22Rv1 (cell line): Measurements from ENCODE around the gene TTC31.

Experiments used
- H3K27ac ChIP-seq: fragments of 450-650 bp; 2 replicates; pipeline ENCODE4 v1.5.1; 2017
- ZFX ChIP-seq: fragments of 450-650 bp; IDR thresholded peaks from 2 replicates; pipeline ENCODE4 v1.6.1; 2017; ENCODE audit warnings: antibody characterized with exemption, borderline replicate concordance
- TF ChIP-seq, protein P1 (sequence below): fragments of 450-650 bp; IDR thresholded peaks from 2 replicates; pipeline ENCODE4 v1.5.1; 2017; ENCODE audit warnings: mild to moderate bottlenecking

Gene TTC31

DNA sequence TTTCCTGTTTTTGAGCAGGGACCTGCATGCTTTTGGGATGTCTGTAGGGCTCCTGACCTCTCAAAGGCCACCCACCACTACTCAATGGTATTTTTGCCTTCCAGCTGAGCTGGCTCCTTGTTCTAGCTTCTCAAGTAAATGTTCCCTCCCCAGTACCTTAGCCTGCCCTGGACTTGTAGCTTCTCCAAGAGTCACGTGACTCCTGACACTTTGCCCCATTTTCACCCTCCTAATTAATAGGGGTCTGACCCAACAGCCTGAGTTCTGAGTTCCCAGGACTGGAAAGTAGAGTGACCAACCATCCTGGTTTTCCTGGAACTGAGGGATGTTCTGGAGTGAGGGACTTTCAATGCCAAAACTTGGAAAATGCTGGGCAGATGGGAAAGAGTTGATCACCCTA lies 12.6 kb downstream of the TTC31 start:
- TF ChIP-seq ZFX = no peak
- TF ChIP-seq, protein P1, sequence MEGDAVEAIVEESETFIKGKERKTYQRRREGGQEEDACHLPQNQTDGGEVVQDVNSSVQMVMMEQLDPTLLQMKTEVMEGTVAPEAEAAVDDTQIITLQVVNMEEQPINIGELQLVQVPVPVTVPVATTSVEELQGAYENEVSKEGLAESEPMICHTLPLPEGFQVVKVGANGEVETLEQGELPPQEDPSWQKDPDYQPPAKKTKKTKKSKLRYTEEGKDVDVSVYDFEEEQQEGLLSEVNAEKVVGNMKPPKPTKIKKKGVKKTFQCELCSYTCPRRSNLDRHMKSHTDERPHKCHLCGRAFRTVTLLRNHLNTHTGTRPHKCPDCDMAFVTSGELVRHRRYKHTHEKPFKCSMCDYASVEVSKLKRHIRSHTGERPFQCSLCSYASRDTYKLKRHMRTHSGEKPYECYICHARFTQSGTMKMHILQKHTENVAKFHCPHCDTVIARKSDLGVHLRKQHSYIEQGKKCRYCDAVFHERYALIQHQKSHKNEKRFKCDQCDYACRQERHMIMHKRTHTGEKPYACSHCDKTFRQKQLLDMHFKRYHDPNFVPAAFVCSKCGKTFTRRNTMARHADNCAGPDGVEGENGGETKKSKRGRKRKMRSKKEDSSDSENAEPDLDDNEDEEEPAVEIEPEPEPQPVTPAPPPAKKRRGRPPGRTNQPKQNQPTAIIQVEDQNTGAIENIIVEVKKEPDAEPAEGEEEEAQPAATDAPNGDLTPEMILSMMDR = no peak
- H3K27ac ChIP-seq = peak overlapping the region; percentile 97

GRCh38 chr2:74496997-74497776 lies 14.3 kb downstream of the TTC31 start:
- H3K27ac ChIP-seq = peak overlapping the region; percentile 97
- TF ChIP-seq ZFX = no peak
- TF ChIP-seq, protein P1 = no peak

- TF ChIP-seq ZFX = no peak
- TF ChIP-seq, protein P1 = no peak
- H3K27ac ChIP-seq = peak overlapping the region; percentile 97
Measured at GRCh38 chr2:74497777-74498499, 15.1 kb downstream of the TTC31 start.

GRCh38 chr2:74498500-74499266 lies 15.8 kb downstream of the TTC31 start:
- peak overlapping the region; percentile 97 for H3K27ac ChIP-seq

DNA sequence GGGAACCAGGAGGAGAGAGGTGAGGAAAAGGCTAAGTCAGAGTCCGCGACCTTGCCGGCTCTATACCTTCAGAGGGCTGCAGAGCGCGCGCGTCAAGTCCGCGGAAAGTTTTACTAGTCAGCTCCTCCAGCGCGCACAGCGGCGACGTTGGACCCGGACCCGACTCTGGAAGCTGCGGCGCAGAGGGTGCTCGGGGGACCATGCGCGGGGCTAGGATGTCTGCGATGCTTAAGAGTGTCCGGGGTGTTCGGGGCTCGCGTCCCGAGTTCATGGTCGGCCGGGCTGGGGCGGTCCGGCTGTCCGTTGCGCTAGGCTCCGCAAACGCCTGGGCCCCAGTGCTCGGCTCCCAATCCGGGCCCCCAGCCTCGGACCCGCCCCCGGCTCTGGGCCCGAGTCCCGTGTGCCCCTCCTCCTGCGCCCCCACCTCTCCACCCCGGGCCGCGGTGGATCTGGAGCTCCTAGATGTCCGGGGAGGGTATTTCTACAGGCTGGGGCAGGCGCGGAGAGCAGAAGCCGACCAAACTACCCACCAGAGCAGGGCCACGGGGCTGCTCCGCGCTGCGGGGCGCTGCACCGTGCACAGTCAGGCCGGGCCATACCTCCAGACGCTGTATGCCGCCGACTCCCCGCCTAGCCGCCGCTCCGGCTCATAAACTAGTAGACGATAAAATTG lies 16.5 kb downstream of the TTC31 start, which contains the start of gene LBX2:
LBX2 (minus strand) TSS at position 337 of the 673 bp plus-strand sequence; CDS start at position 271, 66 bp downstream.
- TF ChIP-seq, protein P1 = no peak
- no peak for TF ChIP-seq ZFX
- H3K27ac ChIP-seq = peak within 1 kb of the TSS; percentile 97

More at GRCh38 chr2:74498500-74499266, 15.8 kb downstream of the TTC31 start:
- TF ChIP-seq, protein P1 = no peak
- TF ChIP-seq ZFX = no peak

GRCh38 chr2:74499940-74500577 lies 17.2 kb downstream of the TTC31 start:
- TF ChIP-seq, protein P1 = no peak
- no peak for TF ChIP-seq ZFX
- H3K27ac ChIP-seq = peak overlapping the region; percentile 97
